HepG2 (cell line): ENCODE results near the gene GPR31. TPM values are rescaled to one million over a fixed set of nuclear protein-coding genes. Genes with fewer than 3 reads are reported as not detected.
A peak's percentile ranks its signal among the peaks of the same experiment; 100 is the strongest.

Experiments
- CENPT ChIP-seq: sonication (generic); formaldehyde crosslinking; IDR thresholded peaks from 2 replicates; pipeline ENCODE4 v1.8.0; 2022; ENCODE audit warnings: low read depth, mild to moderate bottlenecking, moderate library complexity, missing genetic modification reagents
- ELF4 ChIP-seq: sonication (generic); formaldehyde crosslinking; IDR thresholded peaks from 2 replicates; pipeline ENCODE4 v1.5.0; 2020; ENCODE audit warnings: missing genetic modification reagents, mild to moderate bottlenecking, moderate library complexity, borderline replicate concordance
- HOXA3 ChIP-seq: sonication (generic); formaldehyde crosslinking; IDR thresholded peaks from 2 replicates; pipeline ENCODE4 v1.5.0; 2020; ENCODE audit warnings: missing genetic modification reagents
- JUND ChIP-seq: sonication (generic); formaldehyde crosslinking; IDR thresholded peaks from 2 replicates; pipeline ENCODE4 v1.8.0; 2022; ENCODE audit warnings: mild to moderate bottlenecking, missing genetic modification reagents
- KLF13 ChIP-seq: sonication (generic); formaldehyde crosslinking; IDR thresholded peaks from 2 replicates; pipeline ENCODE4 v1.4.0; 2020; ENCODE audit warnings: mild to moderate bottlenecking, missing genetic modification reagents
- MEIS1 ChIP-seq: sonication (generic); formaldehyde crosslinking; IDR thresholded peaks from 2 replicates; pipeline ENCODE4 v1.9.0; 2021; ENCODE audit warnings: mild to moderate bottlenecking, missing genetic modification reagents, moderate library complexity, borderline replicate concordance
- MYC ChIP-seq: sonication (generic); formaldehyde crosslinking; IDR thresholded peaks from 2 replicates; pipeline ENCODE4 v1.9.0; 2021; ENCODE audit warnings: missing genetic modification reagents, borderline replicate concordance
- PAX8 ChIP-seq: sonication (generic); formaldehyde crosslinking; IDR thresholded peaks from 2 replicates; pipeline ENCODE4 v1.8.0; 2022; ENCODE audit warnings: mild to moderate bottlenecking, missing genetic modification reagents, borderline replicate concordance
- SRSF4 ChIP-seq: fragments of 200-400 bp; formaldehyde crosslinking; IDR thresholded peaks from one replicate; pipeline ENCODE4 v1.6.1; 2018; ENCODE audit warnings: mild to moderate bottlenecking, low read depth, low read length, moderate library complexity; ENCODE audit not compliant: poor library complexity, severe bottlenecking
- SRSF9 ChIP-seq: fragments of 200-400 bp; formaldehyde crosslinking; IDR thresholded peaks from 2 replicates; pipeline ENCODE4 v1.6.1; 2018; ENCODE audit warnings: borderline replicate concordance, mild to moderate bottlenecking, low read depth, low read length; ENCODE audit not compliant: insufficient read depth, poor library complexity, severe bottlenecking
- ZBTB38 ChIP-seq: sonication (generic); formaldehyde crosslinking; IDR thresholded peaks from 2 replicates; pipeline ENCODE4 v1.5.1; 2020; ENCODE audit warnings: mild to moderate bottlenecking, missing genetic modification reagents
- ZFX ChIP-seq: sonication (generic); formaldehyde crosslinking; IDR thresholded peaks from 2 replicates; pipeline ENCODE4 v1.4.0; 2020; ENCODE audit warnings: mild to moderate bottlenecking, low read depth, missing genetic modification reagents, moderate library complexity
- ZMYM2 ChIP-seq: sonication (generic); formaldehyde crosslinking; IDR thresholded peaks from 2 replicates; pipeline ENCODE4 v1.8.0; 2022; ENCODE audit warnings: mild to moderate bottlenecking, missing genetic modification reagents
- ZNF280D ChIP-seq: sonication (generic); formaldehyde crosslinking; IDR thresholded peaks from 2 replicates; pipeline ENCODE4 v1.5.1; 2020; ENCODE audit warnings: mild to moderate bottlenecking, missing genetic modification reagents
- ZNF496 ChIP-seq: sonication (generic); formaldehyde crosslinking; IDR thresholded peaks from 2 replicates; pipeline ENCODE4 v1.8.1; 2023; ENCODE audit warnings: mild to moderate bottlenecking, moderate library complexity, missing genetic modification reagents; ENCODE audit not compliant: insufficient replicate concordance
- ZNF549 ChIP-seq: sonication (generic); formaldehyde crosslinking; IDR thresholded peaks from 2 replicates; pipeline ENCODE4 v1.5.0; 2020; ENCODE audit warnings: missing genetic modification reagents
- ZNF556 ChIP-seq: sonication (generic); formaldehyde crosslinking; IDR thresholded peaks from 2 replicates; pipeline ENCODE4 v1.4.0; 2020; ENCODE audit warnings: mild to moderate bottlenecking, missing genetic modification reagents, borderline replicate concordance
- ZNF790 ChIP-seq: sonication (generic); formaldehyde crosslinking; IDR thresholded peaks from 2 replicates; pipeline ENCODE4 v1.8.0; 2022; ENCODE audit warnings: missing genetic modification reagents, mild to moderate bottlenecking, borderline replicate concordance
- polyA plus RNA-seq, 8 experiments: library from polyadenylated mRNA; depleted of rRNA in 3 of 8; stranded (reverse) in 7 of 8; unstranded in 1 of 8; fragments of >200 nt; fragmentation: Illumina TruSeq in 4 of 8; extraction: Trizol in 4 of 8; gene quantifications; 2 replicates each; pipeline versions ENCODE4 v1.2.1 to v1.2.3, GENCODE V29; 2011 to 2016; ENCODE audit warnings: low read depth in 4 of 8, missing spikeins in 1 of 8, mixed read lengths in 1 of 8; ENCODE audit not compliant: insufficient read depth in 1 of 8
- total RNA-seq, 5 experiments: library from RNA; depleted of rRNA; stranded (reverse); fragments of >200 nt; fragmentation: Illumina TruSeq; extraction: Trizol; gene quantifications; 2 replicates each; pipeline ENCODE4 v1.2.3, GENCODE V29; 2016; ENCODE audit warnings: low read depth in 1 of 5
- TF ChIP-seq, protein P1 (sequence below): sonication (generic); formaldehyde crosslinking; IDR thresholded peaks from 2 replicates; pipeline ENCODE4 v1.9.0; 2021; ENCODE audit warnings: missing genetic modification reagents, borderline replicate concordance
- TF ChIP-seq, protein P2 (sequence below): sonication (generic); formaldehyde crosslinking; IDR thresholded peaks from 2 replicates; pipeline ENCODE4 v1.5.1; 2020; ENCODE audit warnings: missing genetic modification reagents, mild to moderate bottlenecking, borderline replicate concordance

Gene GPR31
- total and polyA plus RNA-seq, 2 of the 13 experiments (the other 11 are each of a cell fraction or from before 2014, with no cell fraction given) = not detected

GRCh38 chr6:167122827-167123657, 34.7 kb downstream of the GPR31 start, which contains the start of gene CCR6 (continued):
- TF ChIP-seq HOXA3 (CRISPR knock-in tag) (peak; percentile 67; the same call in 1 of the 2 replicates), ZMYM2 (CRISPR knock-in tag) (0 out of 2 replicates have a peak, but pooled peaks have one; percentile 65), ZNF496 (no peak), ZNF280D (no peak), ZNF549 (CRISPR knock-in tag) (no peak), ZBTB38 (no peak), MYC (CRISPR knock-in tag) (no peak), CENPT (CRISPR knock-in tag) (no peak), ZFX (CRISPR knock-in tag) (no peak; the same call in 1 of the 2 replicates), KLF13 (CRISPR knock-in tag) (no peak), MEIS1 (CRISPR knock-in tag) (no peak), ZNF556 (no peak; the same call in 1 of the 2 replicates), SRSF9 (no peak), SRSF4 (no peak), ELF4 (CRISPR knock-in tag) (no peak), ZNF790 (CRISPR knock-in tag) (no peak), JUND (CRISPR knock-in tag) (no peak), PAX8 (CRISPR knock-in tag) (no peak)
- TF ChIP-seq, protein P1, sequence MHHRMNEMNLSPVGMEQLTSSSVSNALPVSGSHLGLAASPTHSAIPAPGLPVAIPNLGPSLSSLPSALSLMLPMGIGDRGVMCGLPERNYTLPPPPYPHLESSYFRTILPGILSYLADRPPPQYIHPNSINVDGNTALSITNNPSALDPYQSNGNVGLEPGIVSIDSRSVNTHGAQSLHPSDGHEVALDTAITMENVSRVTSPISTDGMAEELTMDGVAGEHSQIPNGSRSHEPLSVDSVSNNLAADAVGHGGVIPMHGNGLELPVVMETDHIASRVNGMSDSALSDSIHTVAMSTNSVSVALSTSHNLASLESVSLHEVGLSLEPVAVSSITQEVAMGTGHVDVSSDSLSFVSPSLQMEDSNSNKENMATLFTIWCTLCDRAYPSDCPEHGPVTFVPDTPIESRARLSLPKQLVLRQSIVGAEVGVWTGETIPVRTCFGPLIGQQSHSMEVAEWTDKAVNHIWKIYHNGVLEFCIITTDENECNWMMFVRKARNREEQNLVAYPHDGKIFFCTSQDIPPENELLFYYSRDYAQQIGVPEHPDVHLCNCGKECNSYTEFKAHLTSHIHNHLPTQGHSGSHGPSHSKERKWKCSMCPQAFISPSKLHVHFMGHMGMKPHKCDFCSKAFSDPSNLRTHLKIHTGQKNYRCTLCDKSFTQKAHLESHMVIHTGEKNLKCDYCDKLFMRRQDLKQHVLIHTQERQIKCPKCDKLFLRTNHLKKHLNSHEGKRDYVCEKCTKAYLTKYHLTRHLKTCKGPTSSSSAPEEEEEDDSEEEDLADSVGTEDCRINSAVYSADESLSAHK (CRISPR knock-in tag) = no peak
- TF ChIP-seq, protein P2, sequence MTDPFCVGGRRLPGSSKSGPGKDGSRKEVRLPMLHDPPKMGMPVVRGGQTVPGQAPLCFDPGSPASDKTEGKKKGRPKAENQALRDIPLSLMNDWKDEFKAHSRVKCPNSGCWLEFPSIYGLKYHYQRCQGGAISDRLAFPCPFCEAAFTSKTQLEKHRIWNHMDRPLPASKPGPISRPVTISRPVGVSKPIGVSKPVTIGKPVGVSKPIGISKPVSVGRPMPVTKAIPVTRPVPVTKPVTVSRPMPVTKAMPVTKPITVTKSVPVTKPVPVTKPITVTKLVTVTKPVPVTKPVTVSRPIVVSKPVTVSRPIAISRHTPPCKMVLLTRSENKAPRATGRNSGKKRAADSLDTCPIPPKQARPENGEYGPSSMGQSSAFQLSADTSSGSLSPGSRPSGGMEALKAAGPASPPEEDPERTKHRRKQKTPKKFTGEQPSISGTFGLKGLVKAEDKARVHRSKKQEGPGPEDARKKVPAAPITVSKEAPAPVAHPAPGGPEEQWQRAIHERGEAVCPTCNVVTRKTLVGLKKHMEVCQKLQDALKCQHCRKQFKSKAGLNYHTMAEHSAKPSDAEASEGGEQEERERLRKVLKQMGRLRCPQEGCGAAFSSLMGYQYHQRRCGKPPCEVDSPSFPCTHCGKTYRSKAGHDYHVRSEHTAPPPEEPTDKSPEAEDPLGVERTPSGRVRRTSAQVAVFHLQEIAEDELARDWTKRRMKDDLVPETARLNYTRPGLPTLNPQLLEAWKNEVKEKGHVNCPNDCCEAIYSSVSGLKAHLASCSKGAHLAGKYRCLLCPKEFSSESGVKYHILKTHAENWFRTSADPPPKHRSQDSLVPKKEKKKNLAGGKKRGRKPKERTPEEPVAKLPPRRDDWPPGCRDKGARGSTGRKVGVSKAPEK = no peak
